G401.6 (cell line): ENCODE measurements around the gene BRINP1.

Experiments used
- FAIRE-seq: peaks from 2 replicates; lab custom pipeline; 2012; peaks lifted over from hg19 to GRCh38; lab: Jason Lieb, UNC

Gene BRINP1

DNA sequence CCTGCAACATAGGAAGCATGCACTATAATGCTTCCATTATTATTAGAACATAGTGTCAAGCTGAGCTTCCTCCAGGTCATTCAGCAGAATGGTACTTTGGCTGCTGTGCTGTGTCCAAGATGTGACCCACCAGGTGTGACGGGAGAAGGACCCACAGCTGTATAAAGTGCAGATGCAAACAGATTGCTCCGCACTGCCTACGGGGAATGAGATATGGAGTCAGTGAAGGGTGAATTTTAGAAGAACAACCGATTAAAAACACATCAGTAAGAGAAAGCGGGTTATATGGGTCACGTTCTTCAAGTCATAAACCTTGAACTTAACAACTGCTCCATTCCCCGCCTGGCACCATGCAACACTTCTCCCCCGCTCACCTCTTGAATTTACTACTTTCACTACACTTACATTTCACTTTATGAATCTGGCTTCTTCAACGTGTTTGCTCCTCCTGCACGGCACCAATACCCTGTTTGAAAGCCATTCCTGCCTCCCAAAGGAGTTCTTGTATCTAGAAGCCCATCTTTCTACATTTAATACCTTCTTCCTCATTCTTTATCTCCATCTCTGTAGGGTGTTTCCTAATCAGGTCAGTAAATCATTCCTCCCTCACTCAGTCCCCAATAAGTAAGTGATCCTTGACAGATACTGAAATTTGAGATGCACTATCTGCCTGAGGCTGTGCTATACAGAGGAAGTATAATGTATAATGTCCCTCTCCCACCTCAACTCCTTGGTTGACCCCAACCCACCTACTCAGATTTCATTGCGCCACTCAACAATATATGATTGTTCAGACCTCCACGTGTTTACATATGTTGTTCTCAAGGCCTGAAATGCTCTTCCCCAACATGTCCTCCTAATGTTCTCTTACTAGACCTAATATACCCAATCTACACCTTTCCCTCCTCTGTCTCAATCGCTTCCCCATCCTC lies 25.9 kb downstream of the BRINP1 start:
- no peak for FAIRE-seq

DNA sequence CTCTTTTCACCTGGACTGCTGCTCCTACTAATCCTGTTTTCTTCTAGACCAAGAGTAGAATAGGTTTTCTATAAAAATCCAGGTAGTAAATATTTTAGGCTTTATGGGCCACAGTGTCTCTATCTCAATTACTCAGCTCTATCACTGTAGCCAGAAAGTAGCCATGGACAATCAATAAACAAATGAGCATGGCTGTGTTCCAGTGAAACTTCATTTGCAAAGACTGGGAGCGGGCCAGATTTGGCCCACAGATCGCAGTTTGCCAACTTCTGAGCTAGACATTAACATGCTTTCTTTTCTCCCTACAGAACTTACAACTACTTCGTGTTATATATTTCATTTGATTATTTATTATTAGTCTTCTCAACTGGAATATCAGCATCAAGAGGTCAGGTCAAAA lies 30.2 kb downstream of the BRINP1 start:
- FAIRE-seq, result no peak

GRCh38 chr9:119337573-119337972 lies 31.7 kb downstream of the BRINP1 start:
- FAIRE-seq, result no peak

DNA sequence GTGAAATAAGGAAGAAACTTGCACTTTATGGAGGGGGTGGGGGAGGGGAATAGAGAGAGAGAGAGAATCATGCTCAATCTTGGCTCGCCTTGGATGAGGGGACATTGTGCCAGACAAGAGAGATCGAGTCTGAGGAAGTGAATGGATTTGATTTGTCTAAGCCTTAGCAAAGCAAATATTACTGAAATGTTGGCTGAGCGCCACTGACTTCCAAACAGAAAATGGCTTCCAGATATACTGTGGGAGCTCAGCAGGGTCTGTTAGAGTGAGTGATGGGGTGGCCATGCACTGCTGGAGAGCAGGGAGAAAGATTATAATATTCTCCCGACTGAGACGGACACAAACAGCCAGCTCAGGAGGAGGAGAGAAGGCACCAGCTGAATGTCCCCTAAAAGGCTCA lies 34.5 kb downstream of the BRINP1 start:
- no peak for FAIRE-seq

DNA sequence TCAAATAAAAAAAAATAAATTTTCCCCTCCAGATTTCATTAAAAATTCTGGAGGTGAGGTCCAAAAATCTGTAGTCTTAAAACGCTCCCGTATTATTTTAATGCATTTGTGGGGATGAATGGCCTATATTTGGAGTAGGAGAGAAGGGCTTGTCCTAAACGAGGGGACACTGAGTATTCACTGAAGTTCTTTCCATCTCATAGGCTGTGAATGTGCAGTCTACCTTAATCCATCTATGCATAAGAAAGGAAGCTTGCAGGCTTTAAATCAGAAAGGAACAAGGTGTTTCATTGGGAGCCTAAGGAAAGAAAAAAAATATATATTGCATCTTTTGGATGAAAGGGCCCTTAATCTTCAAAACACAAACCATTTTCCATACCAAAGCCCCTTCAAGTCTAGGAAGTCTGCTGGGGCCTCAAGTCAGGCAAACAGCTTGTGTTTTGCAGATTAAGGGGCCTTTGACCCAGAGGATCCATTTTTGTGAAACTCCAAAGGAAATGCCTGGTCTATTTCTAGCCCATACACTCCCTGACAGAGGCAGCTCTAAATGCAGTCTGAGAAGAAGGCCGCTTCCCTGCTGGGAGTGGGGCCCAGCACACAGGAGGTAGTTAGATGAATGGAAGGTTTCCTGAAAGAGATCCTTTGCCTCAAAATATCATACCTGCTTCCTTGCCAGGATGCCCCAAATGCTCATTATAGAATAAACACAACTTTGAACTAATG lies 35.6 kb downstream of the BRINP1 start:
- FAIRE-seq, result no peak

DNA sequence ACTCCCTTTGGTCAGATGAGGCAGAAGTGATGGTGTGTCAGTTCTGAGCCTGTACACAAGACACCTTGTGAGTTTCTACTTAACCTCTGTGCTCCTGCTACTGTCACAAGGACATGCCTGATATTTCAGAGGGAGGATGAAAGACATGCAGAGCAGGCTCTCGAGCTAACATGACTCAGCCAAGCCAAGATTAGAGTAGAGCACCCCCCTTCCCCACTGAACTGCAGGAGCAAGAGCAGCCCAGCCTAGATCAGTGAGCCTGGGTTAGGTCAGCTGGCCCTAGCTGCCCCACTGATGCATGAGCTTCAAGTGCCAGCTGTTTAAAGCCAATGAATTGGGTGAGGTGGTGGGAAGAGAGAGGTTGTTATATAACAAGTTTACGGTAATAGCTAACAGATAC lies 36.7 kb downstream of the BRINP1 start:
- FAIRE-seq, result no peak

- FAIRE-seq, result no peak
Observed at GRCh38 chr9:119322184-119322583, 47.1 kb downstream of the BRINP1 start.

DNA sequence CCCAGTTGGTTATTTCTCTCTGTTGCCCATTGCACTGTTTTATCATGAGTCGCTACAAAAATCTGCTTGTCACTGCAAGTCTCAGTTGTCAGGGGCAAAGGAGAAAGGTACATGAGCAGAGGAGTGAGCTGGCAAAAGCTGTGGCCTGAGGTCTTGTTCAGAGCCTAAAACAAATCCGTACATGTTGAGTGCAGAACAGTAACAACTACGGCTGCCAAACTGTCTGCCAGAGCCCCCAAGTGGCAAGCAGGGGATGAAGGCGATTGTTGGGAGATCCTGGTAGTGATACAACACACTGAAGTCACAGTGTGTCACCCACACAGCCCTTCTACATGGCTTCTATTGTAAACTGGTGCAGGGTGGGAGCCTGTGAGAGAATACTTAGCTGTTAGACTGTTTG lies 50.9 kb downstream of the BRINP1 start:
- no peak for FAIRE-seq

- no peak for FAIRE-seq
Observed at GRCh38 chr9:119313846-119314245, 55.4 kb downstream of the BRINP1 start.

DNA sequence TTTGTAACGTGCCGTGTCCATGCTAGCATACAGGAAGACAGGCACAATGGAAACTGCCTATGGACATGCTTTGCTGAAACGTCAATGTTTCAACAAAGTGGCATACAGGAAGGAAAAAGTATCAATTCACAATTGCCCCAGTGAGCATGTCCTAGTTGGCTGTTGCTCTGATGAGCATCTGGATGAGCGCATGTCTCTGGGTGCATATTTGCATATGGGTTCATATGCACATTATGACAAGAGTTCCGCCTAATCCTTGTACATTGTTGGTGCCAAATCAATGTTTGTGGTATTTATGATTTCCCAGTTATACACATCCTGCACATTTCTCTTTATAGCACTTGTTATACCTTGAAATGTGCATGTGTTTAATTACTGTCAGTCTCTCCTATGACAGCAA lies 58.5 kb downstream of the BRINP1 start:
- FAIRE-seq, result no peak

DNA sequence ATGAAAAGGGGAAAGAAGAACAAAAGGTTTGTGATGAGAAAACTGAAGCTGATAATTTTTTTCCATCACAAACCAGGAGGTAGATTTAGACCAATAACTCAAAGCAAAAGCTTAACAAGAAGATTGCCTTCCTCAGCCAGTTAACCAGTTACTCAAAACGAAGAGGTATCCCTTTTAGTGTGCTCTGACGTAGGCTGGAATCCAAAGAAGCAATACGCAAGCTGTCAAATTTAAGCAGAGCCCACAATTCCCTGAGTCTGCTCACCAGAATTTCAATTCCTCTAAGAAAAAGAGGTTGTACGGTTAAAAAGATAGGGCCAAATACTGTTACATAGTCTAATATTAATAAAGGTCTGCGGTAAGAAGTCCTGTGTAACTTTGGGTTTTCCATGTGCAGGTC lies 61.8 kb downstream of the BRINP1 start:
- FAIRE-seq, result no peak

GRCh38 chr9:119304555-119304954 lies 64.7 kb downstream of the BRINP1 start:
- FAIRE-seq, result no peak

GRCh38 chr9:119302988-119303698 lies 66.1 kb downstream of the BRINP1 start:
- FAIRE-seq, result no peak

GRCh38 chr9:119298076-119298853 lies 71.0 kb downstream of the BRINP1 start:
- no peak for FAIRE-seq

DNA sequence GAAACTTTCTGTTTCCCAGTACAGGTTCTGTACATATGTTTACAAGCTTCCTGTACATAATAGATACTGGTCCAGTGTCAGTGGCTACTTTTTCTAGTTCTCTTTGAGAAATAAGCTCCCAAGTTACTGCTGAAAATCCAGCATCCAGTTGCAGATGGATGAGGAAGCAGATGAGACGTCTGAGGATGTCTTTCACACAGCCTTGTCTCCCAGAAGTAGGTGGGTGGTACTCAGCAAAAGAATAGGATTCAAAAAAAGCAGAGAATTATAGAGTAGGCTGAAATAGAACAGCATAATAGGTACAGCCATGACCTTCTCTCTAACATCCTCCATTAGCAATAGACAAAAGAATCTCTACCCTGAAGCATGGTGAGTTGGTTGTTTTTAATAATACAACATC lies 77.7 kb downstream of the BRINP1 start:
- FAIRE-seq, result no peak

GRCh38 chr9:119289740-119290433 lies 79.3 kb downstream of the BRINP1 start:
- no peak for FAIRE-seq

DNA sequence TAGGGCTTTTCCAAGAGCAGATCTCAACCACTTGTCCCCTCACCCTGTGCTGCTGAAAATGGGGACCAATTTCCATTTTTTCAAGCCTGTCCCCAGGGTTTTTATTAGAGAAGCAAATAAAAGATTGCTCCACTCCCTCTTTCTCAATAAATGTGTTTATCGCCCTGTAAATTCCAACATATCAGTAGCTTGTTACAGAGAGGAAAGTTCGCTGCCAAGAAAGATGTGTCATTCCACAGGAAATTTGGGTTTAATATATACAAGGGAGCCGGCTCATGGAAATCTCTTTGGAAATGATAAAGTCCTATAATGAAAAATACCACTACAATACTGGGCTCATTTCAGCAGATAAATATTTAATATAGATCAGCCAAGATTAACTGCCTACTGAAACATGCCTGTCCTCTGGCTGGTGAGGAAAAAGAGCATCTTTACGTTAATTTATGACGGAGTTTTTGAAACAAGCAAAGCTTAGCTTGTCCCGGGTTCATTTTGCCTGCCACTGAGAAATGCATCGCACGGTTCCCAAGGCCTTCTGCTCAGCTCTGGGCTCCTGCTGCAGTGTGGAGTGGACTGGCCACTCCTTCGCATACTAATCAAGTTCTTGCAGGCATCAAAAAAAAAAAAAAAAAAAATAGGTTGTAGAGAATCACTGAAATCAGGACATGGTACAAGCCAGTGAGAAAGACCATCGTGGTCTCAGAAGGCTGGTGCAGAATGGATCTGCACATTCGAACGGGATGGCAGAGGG lies 84.5 kb downstream of the BRINP1 start:
- no peak for FAIRE-seq

DNA sequence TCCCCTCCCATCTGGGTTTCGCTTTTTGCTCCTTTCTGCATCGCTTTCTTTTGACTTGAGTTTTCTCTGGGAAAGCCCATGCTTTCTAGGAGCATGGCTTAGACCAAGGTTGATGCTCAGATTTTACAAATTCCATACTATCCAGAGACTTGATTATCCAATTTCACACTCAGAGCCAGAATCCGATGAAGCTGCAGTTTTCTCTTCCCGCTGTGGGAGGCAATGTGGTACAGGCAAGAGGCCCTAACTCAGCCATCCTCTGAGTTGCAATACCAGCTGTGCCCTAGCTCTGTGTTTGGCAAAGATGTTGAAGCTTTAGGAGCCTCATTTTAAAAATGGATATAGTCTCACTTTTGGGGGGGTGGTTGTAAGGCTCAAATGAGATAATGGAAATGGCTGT lies 85.1 kb downstream of the BRINP1 start:
- no peak for FAIRE-seq

DNA sequence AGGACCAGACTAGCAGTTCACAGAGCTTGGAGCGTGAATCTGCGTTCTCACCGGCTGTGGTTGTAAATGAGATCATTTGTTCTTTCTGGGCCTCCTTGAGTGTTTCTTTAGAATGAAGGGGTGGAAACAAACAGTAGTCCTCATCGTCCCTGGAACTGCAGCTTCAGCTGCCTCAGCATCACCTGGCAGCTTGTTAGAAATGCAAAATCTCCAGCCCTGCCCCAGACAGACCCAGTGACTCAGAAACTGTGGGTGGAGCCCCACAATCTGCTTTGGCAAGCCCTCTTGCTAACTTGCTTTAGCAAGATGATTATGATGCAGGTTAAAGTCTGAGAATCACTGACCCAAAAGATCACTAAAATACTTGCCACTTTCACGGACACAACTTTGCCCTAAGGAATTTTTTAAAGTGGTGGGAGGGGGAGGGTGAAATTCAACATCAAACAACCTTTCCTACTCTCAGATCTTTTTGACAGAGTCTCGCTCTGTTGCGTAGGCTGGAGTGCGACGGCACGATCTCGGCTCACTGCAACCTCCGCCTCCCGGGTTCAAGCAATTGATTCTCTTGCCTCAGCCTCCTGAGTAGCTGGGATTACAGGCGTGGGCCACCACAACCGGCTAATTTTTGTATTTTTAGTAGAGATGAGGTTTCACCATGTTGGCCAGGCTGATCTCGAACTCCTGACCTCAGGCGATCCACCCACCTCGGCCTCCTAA lies 86.0 kb downstream of the BRINP1 start:
- no peak for FAIRE-seq

- FAIRE-seq, result no peak
Observed at GRCh38 chr9:119282476-119283077, 86.7 kb downstream of the BRINP1 start.
